T follicular helper cell (primary cell): Measurements from ENCODE around the gene GTF2H2C.
"Not testable (repeated sequence)": the region's sequence is repeated elsewhere in the genome, so short reads cannot be mapped to it uniquely, and the experiment has no call there.

Experiments used
- DNase-seq: peaks from one replicate; pipeline ENCODE4 v3.0.0-alpha.2; 2020; ENCODE audit warnings: low read depth
- total RNA-seq, 2 experiments: gene quantifications; one replicate each; lab custom pipeline; 2026; lab: John Stamatoyannopoulos, UW

The GTF2H2C gene
- total RNA-seq: 9.3 to 18.4 reads per million in 2 experiments

DNA sequence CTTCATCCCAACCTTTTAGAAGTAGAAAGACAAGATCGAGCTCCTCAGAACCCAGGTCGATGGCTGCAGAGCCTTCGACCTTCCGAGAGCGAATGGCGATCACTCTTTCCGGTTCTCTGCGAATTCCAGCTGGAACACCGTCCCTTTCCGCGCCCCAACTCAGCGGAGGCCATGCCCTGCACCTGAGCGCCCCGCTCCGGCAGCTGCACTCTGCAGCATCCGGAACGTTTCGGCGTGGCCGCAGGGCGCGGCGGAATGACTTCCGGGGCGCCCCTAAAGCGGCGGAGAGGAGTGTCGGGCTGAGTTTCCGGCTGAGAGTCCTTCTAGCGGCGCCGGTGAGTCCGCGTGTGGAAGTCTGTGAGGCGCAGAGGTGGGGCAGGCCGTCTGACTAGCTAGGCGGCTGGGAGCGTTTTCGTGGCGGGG lies at the start of gene GTF2H2C:
Gene GTF2H2C (plus strand): TSS at position 284 of the 423 bp plus-strand sequence. CDS start 4,942 bp downstream, outside the sequence.
- peak; percentile 62 for DNase-seq

DNA sequence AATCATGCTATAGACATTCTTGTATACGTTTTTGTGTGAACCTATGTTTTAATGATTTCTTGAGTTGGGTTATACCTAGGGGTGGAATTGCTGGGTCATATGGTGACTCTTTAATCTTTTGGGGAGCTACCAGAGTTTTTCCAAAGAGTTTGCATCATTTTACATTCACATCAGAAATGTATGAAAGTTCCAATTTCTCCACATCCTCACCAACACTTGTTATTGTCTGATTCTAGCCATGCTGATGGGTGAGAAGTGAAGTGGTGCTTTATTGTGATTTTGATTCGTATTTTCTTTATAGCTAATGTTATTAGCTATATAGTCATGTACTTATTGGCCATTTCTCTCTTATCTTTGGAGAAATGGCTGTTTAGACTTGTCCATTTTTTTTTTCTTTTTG lies 49.3 kb upstream of the GTF2H2C start:
- DNase-seq: no peak

DNA sequence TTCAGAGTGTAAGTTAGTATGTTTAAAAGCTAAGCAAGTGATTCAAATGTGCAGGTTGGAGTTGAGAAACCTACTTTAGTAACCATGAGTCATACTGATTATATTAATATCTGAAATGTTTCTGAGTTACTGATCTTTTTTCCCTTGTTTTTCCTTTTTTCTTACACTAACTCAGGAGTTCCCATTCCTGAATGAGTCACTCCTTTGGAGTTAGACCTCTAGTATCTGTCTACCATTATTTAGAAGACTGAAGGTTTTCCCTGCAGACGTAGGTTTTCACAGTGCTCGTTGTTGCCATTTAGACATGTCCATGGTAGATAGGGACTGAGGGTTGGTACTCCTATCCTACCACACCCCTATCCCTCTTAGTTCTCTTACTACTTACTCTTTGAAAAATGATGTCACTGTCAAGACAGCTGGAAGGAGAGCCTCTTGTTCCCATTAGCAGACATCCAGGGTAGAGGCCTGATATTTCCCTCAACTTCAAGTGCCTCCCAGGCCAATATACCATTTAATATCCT lies 47.2 kb upstream of the GTF2H2C start:
- no peak for DNase-seq

DNA sequence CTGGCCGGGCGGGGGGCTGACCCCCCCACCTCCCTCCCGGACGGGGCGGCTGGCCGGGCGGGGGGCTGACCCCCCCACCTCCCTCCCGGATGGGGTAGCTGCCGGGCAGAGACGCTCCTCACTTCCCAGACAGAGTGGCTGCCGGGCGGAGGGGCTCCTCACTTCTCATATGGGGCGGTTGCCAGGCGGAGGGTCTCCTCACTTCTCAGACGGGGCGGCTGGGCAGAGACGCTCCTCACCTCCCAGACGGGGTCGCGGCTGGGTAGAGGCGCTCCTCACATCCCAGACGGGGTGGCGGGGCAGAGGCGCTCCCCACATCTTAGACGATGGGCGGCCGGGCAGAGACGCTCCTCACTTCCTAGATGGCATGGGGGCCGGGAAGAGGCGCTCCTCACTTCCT lies 44.4 kb upstream of the GTF2H2C start:
- not testable (repeated sequence) for DNase-seq

DNA sequence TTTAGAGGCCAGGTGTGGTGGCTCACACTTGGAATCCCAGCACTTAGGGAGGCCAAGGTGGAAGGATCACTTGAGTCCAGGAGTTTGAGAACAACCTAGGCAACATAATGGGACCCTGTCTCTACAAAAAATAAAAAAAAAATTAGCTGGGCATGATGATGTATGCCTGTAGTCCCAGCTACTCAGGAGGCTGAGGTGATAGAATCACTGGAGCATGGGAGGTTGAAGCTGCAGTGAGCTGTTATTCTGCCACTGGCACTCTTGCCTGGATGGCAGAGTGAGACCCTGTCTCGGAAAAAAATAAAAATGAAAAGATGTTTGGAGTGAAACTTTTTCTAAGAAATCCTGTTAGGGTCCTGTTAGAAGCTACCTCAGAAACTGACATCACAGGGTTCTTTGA lies 43.2 kb upstream of the GTF2H2C start:
- no peak for DNase-seq

DNA sequence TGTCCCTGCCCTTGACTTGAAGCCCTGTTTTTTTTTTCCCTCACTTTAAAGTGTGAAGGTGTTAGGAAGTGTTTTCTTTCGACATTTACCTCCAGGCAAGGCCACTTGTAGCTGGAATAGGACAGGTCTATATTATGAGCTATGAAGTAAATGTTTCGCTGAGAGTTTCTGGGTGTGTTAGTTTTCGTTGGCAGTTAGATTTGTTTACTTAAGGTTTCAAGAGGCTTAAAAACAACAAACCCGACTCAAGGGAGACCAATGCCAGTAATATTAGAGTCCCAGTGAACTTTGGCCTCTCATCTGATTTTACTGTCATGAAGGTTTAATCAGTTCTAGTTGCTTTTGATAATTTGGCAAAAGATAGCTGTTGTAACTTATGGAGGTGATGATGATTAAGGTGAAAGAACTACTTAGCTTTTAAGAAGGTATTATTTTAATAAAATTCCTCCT lies 42.2 kb upstream of the GTF2H2C start:
- no peak for DNase-seq

DNA sequence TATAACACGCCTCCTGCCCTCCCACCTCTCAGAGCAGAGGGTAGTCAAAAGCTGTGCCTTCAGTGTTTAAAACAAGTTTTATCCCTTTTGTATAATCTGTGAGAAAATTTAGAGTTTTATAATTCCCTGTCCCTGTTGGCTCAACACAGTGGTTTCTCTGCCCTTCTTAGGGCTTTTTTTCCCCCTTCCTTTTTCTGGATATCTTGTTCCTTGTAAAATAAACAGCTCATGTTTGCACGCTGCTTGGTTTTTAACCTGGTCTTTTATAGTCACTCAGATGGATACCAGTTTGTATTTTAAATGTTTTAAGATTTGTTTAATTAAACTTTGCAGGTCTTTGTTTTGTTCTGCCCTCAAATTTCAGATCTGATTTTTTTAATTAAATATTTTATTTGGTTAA lies 40.7 kb upstream of the GTF2H2C start:
- no peak for DNase-seq

DNA sequence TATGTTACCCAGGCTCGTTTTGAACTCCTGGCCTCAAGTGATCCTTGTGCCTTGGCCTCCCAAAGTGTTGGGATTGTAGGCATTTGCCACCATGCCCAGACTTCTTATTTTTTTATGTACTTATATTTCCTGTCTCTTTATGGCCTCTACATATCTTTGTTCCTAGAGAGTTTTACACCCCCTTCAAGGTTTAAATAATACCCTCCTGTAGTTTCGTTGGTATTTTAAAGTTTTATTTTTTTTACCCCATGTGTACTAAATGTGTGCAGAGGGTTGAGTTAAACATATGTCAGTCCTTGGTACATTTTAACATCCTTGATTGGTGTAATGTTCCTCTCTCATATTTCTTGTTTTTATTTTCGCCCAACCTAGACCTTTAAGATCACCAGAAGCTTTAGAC lies 38.0 kb upstream of the GTF2H2C start:
- no peak for DNase-seq

DNA sequence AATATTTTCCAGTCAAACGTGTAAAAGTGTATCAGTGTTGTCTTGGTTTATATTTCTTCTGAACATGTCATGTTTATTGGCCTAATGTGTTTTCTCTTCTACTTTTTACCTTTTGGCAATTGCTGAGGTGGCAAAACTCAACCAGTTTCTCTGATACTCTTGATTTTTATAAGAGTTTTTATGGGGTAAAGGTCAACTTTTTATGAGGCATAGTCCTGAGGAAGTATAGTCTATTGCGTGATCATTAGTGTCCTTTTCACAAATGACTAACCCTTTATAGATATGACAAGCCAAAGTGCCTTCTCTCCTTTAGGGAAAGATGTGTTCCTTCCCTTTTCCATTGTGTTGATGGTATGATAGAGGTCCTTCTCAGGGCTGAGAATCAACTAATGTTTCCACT lies 34.5 kb upstream of the GTF2H2C start:
- DNase-seq: no peak

DNA sequence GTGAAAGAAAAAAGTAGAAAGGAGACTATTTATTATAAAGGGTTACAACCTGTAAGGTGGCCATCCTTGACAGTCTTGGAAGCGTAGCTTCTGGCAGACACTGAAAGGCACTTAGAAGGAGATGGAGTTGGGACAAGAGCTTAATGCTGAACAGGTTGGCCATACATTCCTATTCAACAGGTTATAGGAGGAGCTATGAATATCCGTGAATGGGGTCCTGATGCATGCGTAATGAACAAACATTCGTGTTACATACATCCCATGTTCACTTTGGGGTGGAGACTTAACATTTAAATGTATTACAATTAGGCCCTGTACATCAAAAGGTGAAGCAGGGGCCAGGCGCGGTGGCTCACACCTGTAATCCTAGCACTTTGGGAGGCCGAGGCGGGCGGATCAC lies 33.3 kb upstream of the GTF2H2C start:
- no peak for DNase-seq

DNA sequence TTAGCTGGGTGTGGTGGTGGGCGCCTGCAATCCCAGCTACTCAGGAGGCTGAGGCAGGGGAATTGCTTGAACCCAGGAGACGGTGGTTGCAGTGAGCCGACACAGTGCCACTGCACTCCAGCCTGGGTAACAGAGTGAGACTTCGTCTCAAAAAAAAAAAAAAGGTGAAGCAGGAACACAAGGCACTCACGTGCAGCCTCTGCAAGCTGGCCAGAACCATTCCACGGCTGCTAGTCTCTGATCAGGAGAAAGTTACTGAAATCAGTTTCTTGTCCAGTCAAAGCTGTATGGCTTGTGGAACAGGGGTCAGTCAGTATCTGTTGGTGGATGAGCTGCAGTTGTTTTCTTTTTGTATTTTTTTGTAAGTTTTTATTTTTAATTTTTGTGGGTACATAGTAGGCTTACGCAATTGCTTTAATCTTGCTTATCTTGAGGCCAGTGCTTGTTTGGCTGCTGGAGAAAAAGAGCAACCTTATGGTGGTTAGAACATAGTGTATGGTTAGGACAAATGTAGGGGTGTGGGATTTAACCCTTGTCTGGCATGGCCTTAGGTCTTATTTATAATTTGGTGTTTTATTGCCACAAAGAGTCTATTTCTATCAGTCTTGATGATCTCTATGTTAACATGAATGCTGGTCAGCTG lies 32.7 kb upstream of the GTF2H2C start:
- DNase-seq: no peak

DNA sequence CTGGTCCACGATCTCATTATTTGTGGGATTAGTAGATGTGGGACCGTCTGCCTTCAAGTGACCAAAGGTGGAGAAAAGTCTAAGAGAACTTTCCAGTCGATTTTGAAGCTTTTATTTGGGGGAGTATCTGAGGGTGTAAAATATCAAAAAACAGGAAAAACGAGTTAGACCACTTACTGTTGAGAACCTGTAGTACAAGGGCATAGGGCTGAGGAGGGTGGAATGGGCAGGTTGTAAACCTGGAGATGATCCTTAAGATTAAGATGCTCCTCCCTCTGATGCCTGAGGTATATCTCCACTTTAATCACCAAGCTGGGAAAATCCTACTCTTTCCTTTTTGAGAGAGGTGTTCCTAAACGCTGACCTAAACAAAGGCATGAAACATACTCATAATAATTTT lies 32.0 kb upstream of the GTF2H2C start:
- DNase-seq: no peak

DNA sequence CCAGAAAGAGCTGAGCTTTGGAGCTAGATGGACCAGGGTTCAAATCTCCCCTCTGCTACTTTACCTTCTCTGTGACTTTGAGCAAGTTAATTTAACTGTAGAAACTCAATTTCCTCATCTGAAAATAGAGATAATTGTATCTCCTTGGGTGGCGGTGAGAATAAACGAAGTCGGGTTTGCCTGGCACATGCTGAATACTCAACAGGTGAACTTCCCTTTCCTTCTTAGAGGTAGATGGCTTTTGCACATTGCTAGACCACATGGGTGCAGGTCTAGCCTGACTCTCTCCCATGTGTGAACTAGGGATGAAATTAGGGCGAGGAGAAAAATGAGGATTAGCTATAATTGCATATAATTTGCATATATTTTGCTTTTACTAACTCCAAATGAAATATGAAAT lies 31.4 kb upstream of the GTF2H2C start:
- DNase-seq: no peak

DNA sequence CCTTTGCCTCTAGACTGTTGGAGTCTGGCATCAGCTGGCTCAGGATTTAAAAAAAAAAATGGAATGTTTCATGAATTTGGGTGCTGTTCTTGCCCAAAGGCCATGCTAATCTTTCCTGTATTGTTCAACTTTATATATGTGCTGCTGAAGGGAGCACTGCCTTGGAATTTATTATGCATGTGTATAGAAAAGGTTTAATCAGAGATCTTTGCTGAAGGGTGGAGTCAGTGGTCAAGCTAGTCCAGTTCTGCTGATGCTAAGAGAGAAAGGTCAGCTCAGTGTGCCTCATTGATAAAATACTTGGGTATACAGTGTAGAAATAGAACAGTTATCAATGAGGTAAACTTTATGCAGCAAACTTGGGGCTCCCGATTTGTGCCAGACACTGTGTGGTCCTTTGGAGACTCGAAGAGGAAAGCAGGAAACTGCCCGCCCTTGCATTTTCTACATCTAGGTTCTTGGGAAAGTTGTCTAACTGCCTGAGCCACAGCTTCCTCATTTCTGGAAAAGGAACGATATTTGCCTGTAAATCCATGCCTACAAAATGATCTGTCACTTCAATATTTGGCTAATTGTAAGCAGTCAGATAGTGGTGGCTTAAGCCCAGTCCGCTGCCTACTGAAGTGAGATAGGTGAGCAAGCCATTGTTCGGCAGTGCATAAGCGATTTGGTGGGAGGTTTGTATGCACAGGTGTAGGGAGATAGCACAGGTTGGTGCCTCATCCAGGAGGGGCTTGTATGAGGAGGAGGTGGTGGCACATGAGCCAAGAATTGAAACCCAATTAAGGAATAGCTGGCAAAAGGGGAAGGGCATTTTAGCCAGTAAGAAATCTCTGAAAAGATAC lies 29.2 kb upstream of the GTF2H2C start:
- DNase-seq: no peak

DNA sequence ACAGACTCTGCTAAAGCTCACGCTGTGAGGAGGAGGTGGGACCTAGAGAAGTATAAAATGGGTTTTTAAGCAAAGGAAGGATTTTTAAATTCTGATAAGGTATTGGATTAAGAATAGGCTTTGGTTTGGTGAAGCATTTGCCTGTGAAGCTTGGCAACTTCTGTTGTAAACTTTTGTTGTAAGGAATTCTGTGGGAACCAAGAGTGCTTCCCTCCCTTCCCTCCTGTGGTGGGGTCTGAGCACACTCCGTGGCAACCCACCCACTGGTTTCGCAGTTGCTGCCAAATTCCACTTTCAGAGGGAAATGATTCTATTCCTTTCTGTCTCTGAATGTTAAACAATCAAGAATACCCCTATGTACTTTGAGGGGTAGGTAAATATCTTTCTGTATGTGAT lies 28.6 kb upstream of the GTF2H2C start:
- DNase-seq: no peak

DNA sequence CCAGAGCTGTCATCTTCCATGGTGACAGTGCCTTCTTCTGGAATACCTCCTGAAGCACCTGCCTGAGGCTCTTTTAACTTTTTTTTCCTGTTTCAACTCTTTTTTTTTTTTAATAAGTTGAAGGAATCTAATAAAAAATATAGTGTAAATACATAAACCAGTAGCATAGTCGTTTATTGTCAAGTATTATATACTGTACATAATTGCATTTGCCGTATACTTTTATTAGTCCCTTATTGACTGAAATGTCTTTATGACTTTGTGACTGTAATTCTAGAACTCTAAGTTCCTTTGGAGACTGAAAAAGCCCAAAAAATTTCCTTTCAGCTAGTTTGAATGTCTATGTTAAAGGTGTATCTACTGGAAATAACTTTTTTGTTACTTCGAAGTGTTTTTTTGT lies 22.1 kb upstream of the GTF2H2C start:
- DNase-seq: not testable (repeated sequence)

DNA sequence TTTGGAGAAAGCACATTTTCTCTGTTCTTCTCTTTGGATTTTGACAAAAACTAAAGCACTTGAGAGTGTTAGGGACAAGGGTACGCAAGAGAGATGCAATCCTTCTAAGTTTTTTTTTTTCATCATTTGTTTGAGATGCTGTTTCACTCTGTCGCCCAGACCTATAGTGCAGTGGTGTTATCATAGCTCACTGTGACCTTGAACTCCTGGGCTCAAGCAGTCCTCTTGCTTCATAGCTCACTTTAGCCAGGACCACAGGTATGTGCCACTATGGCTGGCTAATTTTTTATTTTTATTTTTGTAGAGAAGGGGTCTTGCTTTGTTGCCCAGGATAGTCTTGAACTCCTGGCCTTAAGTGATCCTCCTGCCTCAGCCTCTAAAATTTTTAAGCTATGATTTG lies 21.3 kb upstream of the GTF2H2C start:
- DNase-seq: not testable (repeated sequence)

DNA sequence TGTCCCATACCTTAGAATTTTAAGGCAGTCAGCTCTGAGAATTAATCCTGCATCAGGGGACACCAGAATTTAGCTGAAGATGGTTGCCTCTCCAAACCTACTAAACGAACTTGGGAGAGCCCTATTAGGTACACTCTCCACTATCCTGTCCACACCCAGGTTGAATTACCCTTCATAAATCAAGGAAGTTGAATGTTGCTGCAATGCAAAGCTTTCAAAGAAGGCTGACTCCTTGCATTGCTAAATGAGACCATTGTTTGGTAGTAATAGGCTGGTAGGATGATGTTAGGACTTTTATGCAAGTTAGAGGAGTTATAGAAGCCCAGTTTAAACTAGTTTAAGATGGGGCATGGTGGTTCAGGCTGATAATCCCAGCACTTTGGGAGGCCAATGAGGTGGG lies 18.6 kb upstream of the GTF2H2C start:
- DNase-seq: not testable (repeated sequence)

DNA sequence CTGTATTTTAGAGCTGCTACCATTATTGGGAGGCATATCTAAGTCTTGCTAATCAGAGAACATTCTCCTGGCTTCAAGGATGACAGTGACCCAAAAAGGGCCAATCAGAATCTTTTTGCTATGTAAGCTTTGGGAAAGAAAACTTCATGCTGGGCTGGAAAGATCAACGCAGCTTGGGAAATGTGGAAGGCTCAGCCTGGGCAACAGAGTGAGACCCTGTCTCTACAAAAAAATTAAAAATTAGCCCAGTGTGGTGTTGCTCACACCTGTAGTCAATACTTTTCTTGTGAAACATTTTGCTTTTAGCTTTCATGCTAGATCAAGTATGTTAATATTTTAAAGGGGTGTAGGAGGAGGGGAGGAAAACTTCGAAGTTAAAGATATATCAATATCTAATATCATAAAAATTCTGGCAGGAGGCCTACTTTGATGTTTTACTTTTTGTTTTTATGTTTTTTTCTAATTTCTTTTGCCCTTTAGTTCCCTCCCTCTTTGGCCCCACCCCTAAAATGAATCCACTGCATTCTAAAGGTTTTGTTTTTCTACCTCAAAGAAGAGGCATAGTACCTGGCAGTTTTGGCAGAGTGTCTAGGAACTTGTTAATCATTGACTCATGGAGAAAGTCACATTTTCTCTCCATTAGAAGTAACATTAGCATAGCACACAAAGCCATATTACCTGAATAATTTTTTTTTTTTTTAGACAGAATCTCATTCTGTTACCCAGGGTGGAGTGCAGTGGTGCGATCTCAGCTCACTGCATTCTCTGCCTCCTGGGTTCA lies 17.0 kb upstream of the GTF2H2C start:
- DNase-seq: not testable (repeated sequence)

DNA sequence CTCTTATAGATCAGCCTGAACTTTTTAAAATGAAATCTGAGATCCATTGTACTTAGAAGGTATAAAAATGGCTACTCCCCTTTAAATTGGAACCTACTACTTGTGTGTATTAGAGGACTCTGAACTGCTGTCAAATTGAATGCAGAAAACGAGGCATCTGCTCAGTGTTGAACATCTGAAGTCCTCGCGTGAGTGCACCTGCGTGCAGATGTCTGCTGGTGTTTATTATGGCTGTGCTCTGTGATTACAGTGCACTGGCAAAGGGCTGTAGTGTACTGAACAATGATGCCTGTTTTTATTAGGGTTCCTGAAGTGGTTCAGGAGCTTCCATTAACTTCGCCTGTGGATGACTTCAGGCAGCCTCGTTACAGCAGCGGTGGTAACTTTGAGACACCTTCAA lies 15.4 kb upstream of the GTF2H2C start:
- DNase-seq: not testable (repeated sequence)

DNA sequence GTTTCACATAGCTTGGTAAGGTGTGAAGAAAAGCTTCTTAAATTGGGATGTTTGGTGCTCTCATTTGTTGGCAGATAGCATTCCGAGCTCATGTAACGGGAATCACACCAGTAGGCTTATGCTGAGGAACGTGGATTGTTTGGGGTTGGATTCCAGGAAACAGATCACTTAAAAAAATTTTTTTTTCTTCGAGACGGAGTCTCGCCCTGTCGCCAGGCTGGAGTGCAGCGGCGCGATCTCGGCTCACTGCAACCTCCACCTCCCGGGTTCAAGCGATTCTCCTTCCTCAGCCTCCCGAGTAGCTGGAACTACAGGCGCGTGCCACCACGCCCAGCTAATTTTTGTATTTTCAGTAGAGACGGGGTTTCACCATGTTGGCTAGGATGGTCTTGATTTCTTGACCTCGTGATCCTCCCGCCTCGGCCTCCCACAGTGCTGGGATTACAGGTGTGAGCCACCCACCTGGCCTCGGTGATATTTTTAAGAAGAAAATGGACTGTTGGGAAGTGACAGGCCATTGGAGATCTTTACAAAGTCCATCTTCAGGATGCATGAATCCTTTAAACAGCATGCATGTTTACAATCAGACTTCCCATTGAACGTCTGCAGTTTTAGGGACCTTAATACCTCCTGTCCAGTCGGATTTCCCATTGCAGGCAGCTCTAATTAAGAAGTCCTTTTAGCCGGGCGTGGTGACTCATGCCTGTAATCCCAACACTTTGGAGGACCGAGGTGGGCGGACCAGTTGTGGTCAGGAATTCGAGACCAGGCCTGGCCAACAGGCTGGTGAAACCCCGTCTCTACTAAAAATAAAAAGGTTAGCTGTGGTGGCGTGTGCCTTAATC lies 818 bp downstream of the GTF2H2C start:
- DNase-seq: not testable (repeated sequence)
